Measurements from ENCODE around the gene WBP2NL.

WBP2NL gene

GRCh38 chr22:41979423-41980250, 19.0 kb upstream of the WBP2NL start:
- DNase-seq: no peak

GRCh38 chr22:41982865-41983264, 15.7 kb upstream of the WBP2NL start:
- DNase-seq: no peak

GRCh38 chr22:41983513-41984405, 14.8 kb upstream of the WBP2NL start:
- DNase-seq: no peak

GRCh38 chr22:41987276-41987675, 11.3 kb upstream of the WBP2NL start:
- DNase-seq: no peak

GRCh38 chr22:41989246-41989645, 9.3 kb upstream of the WBP2NL start:
- DNase-seq: no peak

- DNase-seq: no peak
Measured at GRCh38 chr22:41991111-41991510, 7.5 kb upstream of the WBP2NL start.

- no peak for DNase-seq
Measured at GRCh38 chr22:41992496-41992895, 6.1 kb upstream of the WBP2NL start.

- DNase-seq: no peak
Measured at GRCh38 chr22:41995211-41995610, 3.4 kb upstream of the WBP2NL start.

GRCh38 chr22:41996826-41997225, 1.8 kb upstream of the WBP2NL start:
- no peak for DNase-seq

- DNase-seq: no peak
Measured at GRCh38 chr22:42000466-42000865, 1.9 kb downstream of the WBP2NL start.

GRCh38 chr22:42001121-42001520, 2.5 kb downstream of the WBP2NL start:
- DNase-seq: no peak

- no peak for DNase-seq
Measured at GRCh38 chr22:42001706-42002105, 3.1 kb downstream of the WBP2NL start.

GRCh38 chr22:42007922-42008321, 9.3 kb downstream of the WBP2NL start:
- no peak for DNase-seq

GRCh38 chr22:42010778-42011177, 12.2 kb downstream of the WBP2NL start:
- no peak for DNase-seq

GRCh38 chr22:42013385-42013784, 14.8 kb downstream of the WBP2NL start:
- DNase-seq: no peak

- no peak for DNase-seq
Measured at GRCh38 chr22:42016111-42016510, 17.5 kb downstream of the WBP2NL start.

GRCh38 chr22:42018224-42018623, 19.6 kb downstream of the WBP2NL start:
- DNase-seq: no peak

GRCh38 chr22:42021571-42021970, 23.0 kb downstream of the WBP2NL start:
- no peak for DNase-seq

GRCh38 chr22:42022162-42022847, 23.7 kb downstream of the WBP2NL start:
- DNase-seq: no peak

- DNase-seq: no peak
Measured at GRCh38 chr22:42025421-42025820, 26.8 kb downstream of the WBP2NL start.

- no peak for DNase-seq
Measured at GRCh38 chr22:42026705-42027104, 28.1 kb downstream of the WBP2NL start.

- no peak for DNase-seq
Measured at GRCh38 chr22:42033263-42034181, 34.9 kb downstream of the WBP2NL start.
